BLaER1 (cell line): ENCODE results near the gene SEMA3F.

Experiments
- H3K27ac ChIP-seq: shearing (Covaris generic); formaldehyde crosslinking; 2 replicates; pipeline ENCODE4 v1.8.1; 2022
- H3K27me3 ChIP-seq: shearing (Covaris generic); formaldehyde crosslinking; 2 replicates; pipeline ENCODE4 v1.8.1; 2022
- H3K36me3 ChIP-seq: shearing (Covaris generic); formaldehyde crosslinking; 2 replicates; pipeline ENCODE4 v1.8.1; 2022
- H3K4me1 ChIP-seq: shearing (Covaris generic); formaldehyde crosslinking; 2 replicates; pipeline ENCODE4 v1.8.1; 2022
- H3K4me2 ChIP-seq: shearing (Covaris generic); formaldehyde crosslinking; 2 replicates; pipeline ENCODE4 v1.8.1; 2022
- H3K4me3 ChIP-seq: shearing (Covaris generic); formaldehyde crosslinking; 2 replicates; pipeline ENCODE4 v1.8.1; 2022
- H3K9ac ChIP-seq: shearing (Covaris generic); formaldehyde crosslinking; 2 replicates; pipeline ENCODE4 v1.8.1; 2022
- H3K9me3 ChIP-seq: shearing (Covaris generic); formaldehyde crosslinking; 2 replicates; pipeline ENCODE4 v1.8.1; 2022
- H4K20me1 ChIP-seq: shearing (Covaris generic); formaldehyde crosslinking; 2 replicates; pipeline ENCODE4 v1.8.1; 2022
- Cebpa-rat ChIP-seq: shearing (Covaris generic); IDR thresholded peaks from 2 replicates; pipeline ENCODE4 v1.8.1; 2022

SEMA3F gene

GRCh38 chr3:50130436-50130835 is 24.7 kb upstream of the SEMA3F start:
- no peak overlapping the region for H3K27ac ChIP-seq
- no peaks in the 10 kb centered on the region for H3K36me3 ChIP-seq
- H3K4me1 ChIP-seq = 0 out of 2 replicates have a peak, but pooled peaks cover 6% of the 10 kb centered on the region
- H3K27me3 ChIP-seq = no peaks in the 10 kb centered on the region
- H3K9ac ChIP-seq = no peak overlapping the region
- H3K4me2 ChIP-seq = no peak overlapping the region
- TF ChIP-seq Cebpa-rat = no peak
- H3K9me3 ChIP-seq = no peaks in the 10 kb centered on the region
- H3K4me3 ChIP-seq = no peak overlapping the region
- no peaks in the 10 kb centered on the region for H4K20me1 ChIP-seq

GRCh38 chr3:50132421-50133282 is 22.5 kb upstream of the SEMA3F start:
- H3K4me1 ChIP-seq = peaks cover 14% of the 10 kb centered on the region
- no peak overlapping the region for H3K4me3 ChIP-seq
- H4K20me1 ChIP-seq = no peaks in the 10 kb centered on the region
- no peak overlapping the region for H3K9ac ChIP-seq
- TF ChIP-seq Cebpa-rat = no peak
- H3K9me3 ChIP-seq = no peaks in the 10 kb centered on the region
- no peak overlapping the region for H3K4me2 ChIP-seq
- H3K36me3 ChIP-seq = no peaks in the 10 kb centered on the region
- H3K27ac ChIP-seq = no peak overlapping the region
- no peaks in the 10 kb centered on the region for H3K27me3 ChIP-seq

GRCh38 chr3:50133283-50133615 is 21.9 kb upstream of the SEMA3F start:
- H3K27ac ChIP-seq = no peak overlapping the region

GRCh38 chr3:50134367-50134766 is 20.8 kb upstream of the SEMA3F start:
- H3K27ac ChIP-seq = no peak overlapping the region
- no peaks in the 10 kb centered on the region for H3K27me3 ChIP-seq
- H3K4me2 ChIP-seq = no peak overlapping the region
- no peak for TF ChIP-seq Cebpa-rat
- no peak overlapping the region for H3K4me3 ChIP-seq
- no peak overlapping the region for H3K9ac ChIP-seq
- peaks cover 31% of the 10 kb centered on the region for H3K4me1 ChIP-seq
- no peaks in the 10 kb centered on the region for H4K20me1 ChIP-seq
- no peaks in the 10 kb centered on the region for H3K36me3 ChIP-seq
- H3K9me3 ChIP-seq = no peaks in the 10 kb centered on the region

More at GRCh38 chr3:50133283-50133615, 21.9 kb upstream of the SEMA3F start:
- H4K20me1 ChIP-seq = no peaks in the 10 kb centered on the region
- no peaks in the 10 kb centered on the region for H3K9me3 ChIP-seq
- H3K4me1 ChIP-seq = peaks cover 20% of the 10 kb centered on the region
- H3K27me3 ChIP-seq = no peaks in the 10 kb centered on the region
- no peak overlapping the region for H3K4me3 ChIP-seq
- TF ChIP-seq Cebpa-rat = no peak
- H3K9ac ChIP-seq = no peak overlapping the region
- no peaks in the 10 kb centered on the region for H3K36me3 ChIP-seq
- H3K4me2 ChIP-seq = no peak overlapping the region

- Histone ChIP-seq H3K9ac (no peak overlapping the region), H3K27me3 (no peaks in the 10 kb centered on the region), H3K4me1 (peaks cover 47% of the 10 kb centered on the region), H3K27ac (no peak overlapping the region), H3K36me3 (no peaks in the 10 kb centered on the region), H3K9me3 (no peaks in the 10 kb centered on the region), H4K20me1 (no peaks in the 10 kb centered on the region), H3K4me3 (no peak overlapping the region), H3K4me2 (no peak overlapping the region)
- TF ChIP-seq Cebpa-rat = no peak
Measured at GRCh38 chr3:50135964-50136363, 19.2 kb upstream of the SEMA3F start.

GRCh38 chr3:50136714-50137405 is 18.3 kb upstream of the SEMA3F start:
- H3K4me2 ChIP-seq = peak overlapping the region; percentile 86
- H3K9ac ChIP-seq = no peak overlapping the region

GRCh38 chr3:50137531-50137930 is 17.6 kb upstream of the SEMA3F start:
- H4K20me1 ChIP-seq = no peaks in the 10 kb centered on the region
- H3K4me1 ChIP-seq = peaks cover 54% of the 10 kb centered on the region
- no peaks in the 10 kb centered on the region for H3K9me3 ChIP-seq
- H3K36me3 ChIP-seq = no peaks in the 10 kb centered on the region
- 0 out of 2 replicates have a peak overlapping the region, but pooled peaks have one; percentile 38 for H3K9ac ChIP-seq
- H3K4me2 ChIP-seq = peak overlapping the region; percentile 86
- H3K27ac ChIP-seq = peak overlapping the region; percentile 68
- no peak for TF ChIP-seq Cebpa-rat
- no peaks in the 10 kb centered on the region for H3K27me3 ChIP-seq
- H3K4me3 ChIP-seq = no peak overlapping the region

More at GRCh38 chr3:50136714-50137405, 18.3 kb upstream of the SEMA3F start:
- no peaks in the 10 kb centered on the region for H3K27me3 ChIP-seq
- no peaks in the 10 kb centered on the region for H4K20me1 ChIP-seq
- TF ChIP-seq Cebpa-rat = no peak
- peaks cover 54% of the 10 kb centered on the region for H3K4me1 ChIP-seq
- no peaks in the 10 kb centered on the region for H3K36me3 ChIP-seq
- H3K27ac ChIP-seq = peak overlapping the region; percentile 68; the same call in 1 of the 2 replicates
- no peak overlapping the region for H3K4me3 ChIP-seq
- no peaks in the 10 kb centered on the region for H3K9me3 ChIP-seq

- Histone ChIP-seq H3K36me3 (no peaks in the 10 kb centered on the region), H3K9me3 (no peaks in the 10 kb centered on the region), H3K9ac (peak overlapping the region; percentile 54; the same call in 1 of the 2 replicates), H3K4me2 (peak overlapping the region; percentile 86), H4K20me1 (no peaks in the 10 kb centered on the region), H3K27me3 (no peaks in the 10 kb centered on the region), H3K4me1 (peaks cover 54% of the 10 kb centered on the region), H3K4me3 (0 out of 2 replicates have a peak overlapping the region, but pooled peaks have one; percentile 1), H3K27ac (peak overlapping the region; percentile 68)
- TF ChIP-seq Cebpa-rat = no peak
Measured at GRCh38 chr3:50138266-50139200, 16.6 kb upstream of the SEMA3F start.

- H3K36me3 ChIP-seq = no peaks in the 10 kb centered on the region
- no peaks in the 10 kb centered on the region for H4K20me1 ChIP-seq
Measured at GRCh38 chr3:50139308-50139707, 15.8 kb upstream of the SEMA3F start.

More at GRCh38 chr3:50139308-50139707, 15.8 kb upstream of the SEMA3F start:
- Histone ChIP-seq H3K27me3 (no peaks in the 10 kb centered on the region), H3K4me3 (0 out of 2 replicates have a peak overlapping the region, but pooled peaks have one; percentile 1), H3K9me3 (no peaks in the 10 kb centered on the region), H3K4me2 (peak overlapping the region; percentile 86), H3K4me1 (peaks cover 54% of the 10 kb centered on the region), H3K27ac (peak overlapping the region; percentile 68), H3K9ac (peak overlapping the region; percentile 54; the same call in 1 of the 2 replicates)
- no peak for TF ChIP-seq Cebpa-rat
